OCI-LY3 (cell line): ENCODE results near the gene KCNC3.

Experiments used
- H2AFZ ChIP-seq: fragments of 200-600, 300-600 bp; shearing (Covaris generic); 2 replicates; pipeline ENCODE4 v1.6.0; 2014; ENCODE audit warnings: antibody characterized with exemption, low read depth, low read length
- H3K27ac ChIP-seq: fragments of 200-600, 300-600 bp; sonication (generic); 2 replicates; pipeline ENCODE4 v1.5.1; 2014; ENCODE audit warnings: mild to moderate bottlenecking, low read length, moderate library complexity, mixed read lengths
- H3K27me3 ChIP-seq: fragments of 200-600, 300-600 bp; sonication (generic); 2 replicates; pipeline ENCODE4 v1.6.1; 2014; ENCODE audit warnings: low read depth, low read length, mixed read lengths
- H3K36me3 ChIP-seq: fragments of 200-600, 300-600 bp; sonication (generic); replicated peaks from 2 replicates; pipeline ENCODE3; 2014; ENCODE audit warnings: low read depth, low read length, mixed read lengths
- H3K4me1 ChIP-seq: fragments of 300-600, 200-600 bp; sonication (generic); 2 replicates; pipeline ENCODE4 v1.6.1; 2014; ENCODE audit warnings: low read length, mixed read lengths
- H3K4me2 ChIP-seq: fragments of 200-600, 300-600 bp; sonication (generic); 2 replicates; pipeline ENCODE4 v1.6.1; 2014; ENCODE audit warnings: low read length, mixed read lengths
- H3K4me3 ChIP-seq: fragments of 300-600, 200-600 bp; sonication (generic); 2 replicates; pipeline ENCODE4 v1.5.1; 2014; ENCODE audit warnings: antibody characterized with exemption, mild to moderate bottlenecking, low read length, moderate library complexity
- H3K79me2 ChIP-seq: fragments of 300-600, 200-600 bp; shearing (Covaris generic); 2 replicates; pipeline ENCODE4 v1.6.1; 2014; ENCODE audit warnings: mild to moderate bottlenecking, low read length, mixed read lengths
- H3K9ac ChIP-seq: fragments of 300-600, 200-600 bp; shearing (Covaris generic); 2 replicates; pipeline ENCODE4 v1.6.0; 2014; ENCODE audit warnings: mild to moderate bottlenecking, low read length, moderate library complexity
- H3K9me3 ChIP-seq: fragments of 200-600, 300-600 bp; shearing (Covaris generic); 2 replicates; pipeline ENCODE4 v1.6.1; 2014; ENCODE audit warnings: low read length, mixed read lengths; ENCODE audit not compliant: insufficient read depth
- H4K20me1 ChIP-seq: fragments of 200-600, 300-600 bp; sonication (generic); 2 replicates; pipeline ENCODE4 v1.6.1; 2016; ENCODE audit warnings: low read length, mixed read lengths; ENCODE audit not compliant: insufficient read depth
- EZH2phosphoT487 ChIP-seq: fragments of 200-600 bp; shearing (Covaris generic); IDR thresholded peaks from 2 replicates; pipeline ENCODE4 v1.6.1; 2018; ENCODE audit warnings: antibody characterized with exemption, mixed run types, low read depth
- TF ChIP-seq, protein P1 (sequence below): fragments of 200-600, 300-600 bp; sonication (generic); IDR thresholded peaks from 2 replicates; pipeline ENCODE4 v1.5.1; 2014; ENCODE audit warnings: antibody characterized with exemption, low read length, low read depth

The KCNC3 gene

DNA sequence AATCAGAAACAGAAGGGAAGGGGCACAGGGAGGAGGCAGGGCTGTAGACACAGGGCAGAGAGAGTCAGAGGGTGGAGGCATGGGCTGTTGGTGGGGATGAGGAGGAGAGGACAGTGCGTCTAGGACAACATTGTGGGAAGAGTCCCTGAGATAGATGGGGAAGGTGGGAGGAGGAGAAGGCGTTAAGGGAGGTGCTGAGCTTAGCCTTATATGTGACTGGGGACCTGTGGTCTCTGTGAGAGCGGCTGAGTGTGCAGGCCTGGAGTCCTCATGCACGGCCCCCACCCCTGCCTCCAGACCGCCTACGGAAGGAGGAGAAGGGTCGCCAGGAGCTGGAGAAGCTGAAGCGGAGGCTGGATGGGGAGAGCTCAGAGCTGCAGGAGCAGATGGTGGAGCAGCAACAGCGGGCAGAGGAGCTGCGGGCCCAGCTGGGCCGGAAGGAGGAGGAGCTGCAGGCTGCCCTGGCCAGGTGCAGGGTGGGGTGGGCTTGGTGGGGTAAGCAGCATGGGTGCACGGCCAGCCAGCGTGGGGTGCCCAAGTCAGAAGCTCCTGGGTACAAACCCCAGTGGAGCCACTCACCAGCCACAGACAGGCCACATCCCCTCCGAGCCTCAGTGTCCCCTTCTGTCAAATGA is 56.8 kb downstream of the KCNC3 start:
- Histone ChIP-seq H3K27ac (no peak overlapping the region), H3K9me3 (no peaks in the 10 kb centered on the region), H4K20me1 (no peaks in the 10 kb centered on the region), H3K4me3 (no peak overlapping the region), H3K4me2 (no peak overlapping the region), H3K9ac (no peak overlapping the region), H2AFZ (no peak overlapping the region), H3K4me1 (no peaks in the 10 kb centered on the region), H3K79me2 (no peaks in the 10 kb centered on the region), H3K27me3 (no peaks in the 10 kb centered on the region), H3K36me3 (no peaks in the 10 kb centered on the region)
- TF ChIP-seq, protein P1, sequence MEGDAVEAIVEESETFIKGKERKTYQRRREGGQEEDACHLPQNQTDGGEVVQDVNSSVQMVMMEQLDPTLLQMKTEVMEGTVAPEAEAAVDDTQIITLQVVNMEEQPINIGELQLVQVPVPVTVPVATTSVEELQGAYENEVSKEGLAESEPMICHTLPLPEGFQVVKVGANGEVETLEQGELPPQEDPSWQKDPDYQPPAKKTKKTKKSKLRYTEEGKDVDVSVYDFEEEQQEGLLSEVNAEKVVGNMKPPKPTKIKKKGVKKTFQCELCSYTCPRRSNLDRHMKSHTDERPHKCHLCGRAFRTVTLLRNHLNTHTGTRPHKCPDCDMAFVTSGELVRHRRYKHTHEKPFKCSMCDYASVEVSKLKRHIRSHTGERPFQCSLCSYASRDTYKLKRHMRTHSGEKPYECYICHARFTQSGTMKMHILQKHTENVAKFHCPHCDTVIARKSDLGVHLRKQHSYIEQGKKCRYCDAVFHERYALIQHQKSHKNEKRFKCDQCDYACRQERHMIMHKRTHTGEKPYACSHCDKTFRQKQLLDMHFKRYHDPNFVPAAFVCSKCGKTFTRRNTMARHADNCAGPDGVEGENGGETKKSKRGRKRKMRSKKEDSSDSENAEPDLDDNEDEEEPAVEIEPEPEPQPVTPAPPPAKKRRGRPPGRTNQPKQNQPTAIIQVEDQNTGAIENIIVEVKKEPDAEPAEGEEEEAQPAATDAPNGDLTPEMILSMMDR, result no peak
- no peak for TF ChIP-seq EZH2phosphoT487

DNA sequence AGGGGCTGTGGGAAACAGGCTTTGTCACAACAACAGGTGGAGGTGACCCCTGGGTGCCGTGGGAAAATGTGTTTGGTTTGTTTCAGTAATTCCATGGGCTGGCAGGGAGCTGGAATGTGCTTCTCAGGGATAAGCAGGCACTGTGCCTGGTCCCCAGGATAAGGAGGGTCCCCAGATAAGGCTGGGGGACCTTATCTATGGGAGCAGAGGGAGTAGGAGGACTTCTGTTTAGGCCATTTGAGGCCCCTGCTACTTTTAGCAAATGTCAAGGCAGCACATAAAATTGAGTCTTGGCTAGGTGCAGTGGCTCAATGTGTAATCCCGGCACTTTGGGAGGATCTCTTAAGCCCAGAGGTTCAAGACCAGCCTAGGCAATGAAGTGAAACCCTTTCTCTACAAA is 59.5 kb downstream of the KCNC3 start:
- H3K9me3 ChIP-seq, result no peaks in the 10 kb centered on the region
- no peak overlapping the region for H3K9ac ChIP-seq
- H2AFZ ChIP-seq, result no peak overlapping the region
- no peak for TF ChIP-seq EZH2phosphoT487
- TF ChIP-seq, protein P1, result no peak
- H3K4me2 ChIP-seq, result no peak overlapping the region
- H3K36me3 ChIP-seq, result no peaks in the 10 kb centered on the region
- no peak overlapping the region for H3K4me3 ChIP-seq
- no peaks in the 10 kb centered on the region for H3K4me1 ChIP-seq
- H4K20me1 ChIP-seq, result no peaks in the 10 kb centered on the region
- H3K79me2 ChIP-seq, result no peaks in the 10 kb centered on the region
- H3K27me3 ChIP-seq, result no peaks in the 10 kb centered on the region
- no peak overlapping the region for H3K27ac ChIP-seq

DNA sequence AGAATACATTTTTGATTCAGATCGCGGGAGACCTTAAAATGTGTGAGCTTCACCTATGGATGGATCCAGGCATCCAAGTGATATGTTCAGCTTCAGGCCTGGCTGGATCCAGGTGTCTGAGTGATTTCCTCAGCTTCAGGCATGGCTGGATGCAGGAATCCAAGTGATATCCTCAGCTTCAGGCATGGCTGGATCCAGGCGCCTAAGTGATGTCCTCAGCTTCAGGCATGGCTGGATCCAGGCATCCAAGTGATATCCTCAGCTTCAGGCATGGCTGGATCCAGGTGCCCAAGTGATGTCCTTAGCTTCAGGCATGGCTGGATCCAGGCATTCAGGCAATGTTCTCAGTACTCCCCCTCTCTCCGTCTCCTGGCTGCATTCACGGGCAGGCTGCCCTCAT is 60.7 kb downstream of the KCNC3 start:
- Histone ChIP-seq H3K4me1 (no peaks in the 10 kb centered on the region), H3K27ac (no peak overlapping the region), H3K4me2 (no peak overlapping the region), H3K9ac (no peak overlapping the region), H4K20me1 (no peaks in the 10 kb centered on the region), H3K36me3 (no peaks in the 10 kb centered on the region), H3K4me3 (no peak overlapping the region), H3K27me3 (no peaks in the 10 kb centered on the region), H2AFZ (no peak overlapping the region), H3K9me3 (no peaks in the 10 kb centered on the region), H3K79me2 (no peaks in the 10 kb centered on the region)
- no peak for TF ChIP-seq EZH2phosphoT487
- TF ChIP-seq, protein P1, result no peak

DNA sequence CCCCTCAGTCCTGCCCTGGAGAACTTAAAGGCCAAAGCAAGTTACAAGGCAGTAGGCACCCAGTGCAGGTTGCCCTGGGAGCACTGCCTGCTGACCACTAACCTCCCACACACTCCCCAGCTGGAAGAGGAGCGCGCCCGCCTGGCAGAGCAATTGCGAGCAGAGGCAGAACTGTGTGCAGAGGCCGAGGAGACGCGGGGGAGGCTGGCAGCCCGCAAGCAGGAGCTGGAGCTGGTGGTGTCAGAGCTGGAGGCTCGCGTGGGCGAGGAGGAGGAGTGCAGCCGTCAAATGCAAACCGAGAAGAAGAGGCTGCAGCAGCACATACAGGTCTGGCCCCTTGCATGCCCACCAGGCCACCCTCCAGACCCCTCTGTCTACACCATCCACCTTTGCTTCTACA is 61.1 kb downstream of the KCNC3 start:
- Histone ChIP-seq H3K9me3 (no peaks in the 10 kb centered on the region), H3K4me3 (no peak overlapping the region), H3K4me2 (no peak overlapping the region), H3K79me2 (no peaks in the 10 kb centered on the region), H4K20me1 (no peaks in the 10 kb centered on the region), H3K27me3 (no peaks in the 10 kb centered on the region), H3K4me1 (no peaks in the 10 kb centered on the region), H2AFZ (no peak overlapping the region), H3K36me3 (no peaks in the 10 kb centered on the region), H3K27ac (no peak overlapping the region), H3K9ac (no peak overlapping the region)
- no peak for TF ChIP-seq EZH2phosphoT487
- TF ChIP-seq, protein P1, result no peak
